ENCODE measurements around the gene MRPL57.

MRPL57 gene

DNA sequence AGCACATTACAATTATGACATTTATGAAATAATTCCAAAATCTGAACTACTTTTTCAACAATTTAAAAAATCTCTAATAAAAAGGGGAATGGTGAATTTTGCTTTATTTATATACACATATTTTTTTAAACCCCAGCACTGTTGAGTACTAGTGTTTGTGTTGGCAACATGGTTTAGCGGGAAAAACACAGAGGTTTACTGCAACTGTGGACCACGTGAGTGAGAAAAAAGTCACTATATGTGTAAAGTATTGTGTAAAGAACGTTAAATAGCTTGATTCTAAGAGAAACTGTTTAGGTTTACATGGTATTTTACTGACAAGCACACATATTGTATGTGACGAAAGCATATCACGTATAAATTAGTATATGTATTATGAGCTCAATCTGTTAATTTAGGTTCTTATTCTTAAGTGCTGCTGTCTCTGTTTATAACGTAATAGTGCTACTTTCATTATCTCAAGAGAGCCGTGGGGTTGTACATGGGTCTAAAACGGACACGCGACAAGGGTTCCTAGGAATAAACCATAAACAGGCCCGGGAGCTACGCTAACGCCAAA, 723 bp upstream of the MRPL57 start:
- H3K27ac ChIP-seq (ENCODE audit: extremely low read depth, low read depth, low read length), result peak overlapping the region; percentile 87
- H3K36me3 ChIP-seq (ENCODE audit: control insufficient read depth in 2 of 2, insufficient read depth in 1 of 2, low read length in 2 of 2), result peaks cover 16 to 24% of the 10 kb centered on the region in 2 experiments
- TF ChIP-seq ZNF266 (tag by site-specific recombination; IDR thresholded peaks at IDR 0.05; ENCODE audit: low read depth) (no peak), ZNF274 (IDR thresholded peaks at IDR 0.05; ENCODE audit: low read length) (no peak), ZNF274 (tag by site-specific recombination; IDR thresholded peaks at IDR 0.05; ENCODE audit: borderline replicate concordance) (no peak), ZFP3 (tag by site-specific recombination; IDR thresholded peaks at IDR 0.05; ENCODE audit: low read depth) (no peak), ZNF768 (tag by site-specific recombination; IDR thresholded peaks at IDR 0.05) (no peak), ZNF600 (tag by site-specific recombination; IDR thresholded peaks at IDR 0.05) (no peak), OVOL3 (tag by site-specific recombination; IDR thresholded peaks at IDR 0.05) (no peak), ZNF174 (tag by site-specific recombination; IDR thresholded peaks at IDR 0.05) (no peak), ZNF792 (tag by site-specific recombination; IDR thresholded peaks at IDR 0.05) (no peak), ZNF677 (tag by site-specific recombination; IDR thresholded peaks at IDR 0.05) (no peak), ZNF184 (tag by site-specific recombination; IDR thresholded peaks at IDR 0.05) (no peak), MZF1 (tag by site-specific recombination; IDR thresholded peaks at IDR 0.05; ENCODE audit: borderline replicate concordance) (no peak), FEZF1 (tag by site-specific recombination; IDR thresholded peaks at IDR 0.05) (no peak)
- TF ChIP-seq, protein P1, sequence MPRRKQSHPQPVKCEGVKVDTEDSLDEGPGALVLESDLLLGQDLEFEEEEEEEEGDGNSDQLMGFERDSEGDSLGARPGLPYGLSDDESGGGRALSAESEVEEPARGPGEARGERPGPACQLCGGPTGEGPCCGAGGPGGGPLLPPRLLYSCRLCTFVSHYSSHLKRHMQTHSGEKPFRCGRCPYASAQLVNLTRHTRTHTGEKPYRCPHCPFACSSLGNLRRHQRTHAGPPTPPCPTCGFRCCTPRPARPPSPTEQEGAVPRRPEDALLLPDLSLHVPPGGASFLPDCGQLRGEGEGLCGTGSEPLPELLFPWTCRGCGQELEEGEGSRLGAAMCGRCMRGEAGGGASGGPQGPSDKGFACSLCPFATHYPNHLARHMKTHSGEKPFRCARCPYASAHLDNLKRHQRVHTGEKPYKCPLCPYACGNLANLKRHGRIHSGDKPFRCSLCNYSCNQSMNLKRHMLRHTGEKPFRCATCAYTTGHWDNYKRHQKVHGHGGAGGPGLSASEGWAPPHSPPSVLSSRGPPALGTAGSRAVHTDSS (tag by site-specific recombination; IDR thresholded peaks at IDR 0.05), result no peak
- TF ChIP-seq, protein P2, sequence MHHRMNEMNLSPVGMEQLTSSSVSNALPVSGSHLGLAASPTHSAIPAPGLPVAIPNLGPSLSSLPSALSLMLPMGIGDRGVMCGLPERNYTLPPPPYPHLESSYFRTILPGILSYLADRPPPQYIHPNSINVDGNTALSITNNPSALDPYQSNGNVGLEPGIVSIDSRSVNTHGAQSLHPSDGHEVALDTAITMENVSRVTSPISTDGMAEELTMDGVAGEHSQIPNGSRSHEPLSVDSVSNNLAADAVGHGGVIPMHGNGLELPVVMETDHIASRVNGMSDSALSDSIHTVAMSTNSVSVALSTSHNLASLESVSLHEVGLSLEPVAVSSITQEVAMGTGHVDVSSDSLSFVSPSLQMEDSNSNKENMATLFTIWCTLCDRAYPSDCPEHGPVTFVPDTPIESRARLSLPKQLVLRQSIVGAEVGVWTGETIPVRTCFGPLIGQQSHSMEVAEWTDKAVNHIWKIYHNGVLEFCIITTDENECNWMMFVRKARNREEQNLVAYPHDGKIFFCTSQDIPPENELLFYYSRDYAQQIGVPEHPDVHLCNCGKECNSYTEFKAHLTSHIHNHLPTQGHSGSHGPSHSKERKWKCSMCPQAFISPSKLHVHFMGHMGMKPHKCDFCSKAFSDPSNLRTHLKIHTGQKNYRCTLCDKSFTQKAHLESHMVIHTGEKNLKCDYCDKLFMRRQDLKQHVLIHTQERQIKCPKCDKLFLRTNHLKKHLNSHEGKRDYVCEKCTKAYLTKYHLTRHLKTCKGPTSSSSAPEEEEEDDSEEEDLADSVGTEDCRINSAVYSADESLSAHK (tag by site-specific recombination; IDR thresholded peaks at IDR 0.05), result no peak
- no peaks in the 10 kb centered on the region for H3K9me3 ChIP-seq (ENCODE audit: control insufficient read depth, insufficient read depth, low read depth, low read length)
- H3K4me1 ChIP-seq (ENCODE audit: control insufficient read depth, insufficient read depth, low read length), result no peaks in the 10 kb centered on the region
- POLR2A ChIA-PET, result interaction anchor here (0.6 to 2.1 kb wide), 16 partner anchors 8 to 979 kb away, joined by 3 to 8 read pairs (median 4); partner anchors contain the start of genes MICU2 and XPO4
- CTCF ChIA-PET, result interaction anchor here (1.0 kb wide), 1 partner anchor 24 kb away, joined by 3 read pairs; no protein-coding TSS in a partner anchor
- peak overlapping the region; percentile 98 for H3K4me3 ChIP-seq (ENCODE audit: low read depth, low read length)

DNA sequence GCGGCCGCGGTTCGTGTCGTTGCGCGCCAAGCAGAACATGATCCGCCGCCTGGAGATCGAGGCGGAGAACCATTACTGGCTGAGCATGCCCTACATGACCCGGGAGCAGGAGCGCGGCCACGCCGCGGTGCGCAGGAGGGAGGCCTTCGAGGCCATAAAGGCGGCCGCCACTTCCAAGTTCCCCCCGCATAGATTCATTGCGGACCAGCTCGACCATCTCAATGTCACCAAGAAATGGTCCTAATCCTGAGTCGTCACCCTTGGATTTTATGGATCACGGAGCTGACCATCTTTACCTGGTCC, 475 bp downstream of the MRPL57 start:
- CTCF ChIA-PET, result interaction anchor here (0.6 to 0.7 kb wide), 4 partner anchors 35 to 1010 kb away, joined by 3 read pairs; no protein-coding TSS in a partner anchor
- POLR2A ChIA-PET, result interaction anchor here (0.8 to 2.1 kb wide), 15 partner anchors 8 to 427 kb away, joined by 3 to 8 read pairs (median 4); partner anchors contain the start of genes MICU2 and XPO4
- H3K27ac ChIP-seq (ENCODE audit: extremely low read depth, low read depth, low read length), result peak overlapping the region; percentile 87
- TF ChIP-seq, protein P3, sequence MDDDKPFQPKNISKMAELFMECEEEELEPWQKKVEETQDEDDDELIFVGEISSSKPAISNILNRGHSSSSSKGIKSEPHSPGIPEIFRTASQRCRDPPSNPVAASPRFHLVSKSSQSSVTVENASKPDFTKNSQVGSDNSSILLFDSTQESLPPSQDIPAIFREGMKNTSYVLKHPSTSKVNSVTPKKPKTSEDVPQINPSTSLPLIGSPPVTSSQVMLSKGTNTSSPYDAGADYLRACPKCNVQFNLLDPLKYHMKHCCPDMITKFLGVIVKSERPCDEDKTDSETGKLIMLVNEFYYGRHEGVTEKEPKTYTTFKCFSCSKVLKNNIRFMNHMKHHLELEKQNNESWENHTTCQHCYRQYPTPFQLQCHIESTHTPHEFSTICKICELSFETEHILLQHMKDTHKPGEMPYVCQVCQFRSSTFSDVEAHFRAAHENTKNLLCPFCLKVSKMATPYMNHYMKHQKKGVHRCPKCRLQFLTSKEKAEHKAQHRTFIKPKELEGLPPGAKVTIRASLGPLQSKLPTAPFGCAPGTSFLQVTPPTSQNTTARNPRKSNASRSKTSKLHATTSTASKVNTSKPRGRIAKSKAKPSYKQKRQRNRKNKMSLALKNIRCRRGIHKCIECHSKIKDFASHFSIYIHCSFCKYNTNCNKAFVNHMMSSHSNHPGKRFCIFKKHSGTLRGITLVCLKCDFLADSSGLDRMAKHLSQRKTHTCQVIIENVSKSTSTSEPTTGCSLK (tag by site-specific recombination; IDR thresholded peaks at IDR 0.05), result no peak
- TF ChIP-seq KLF8 (tag by site-specific recombination; IDR thresholded peaks at IDR 0.05) (no peak), ZNF19 (tag by site-specific recombination; IDR thresholded peaks at IDR 0.05; ENCODE audit: low read depth) (no peak), ZNF600 (tag by site-specific recombination; IDR thresholded peaks at IDR 0.05) (peak; percentile 53; the same call in 1 of the 2 replicates), ZFP69B (tag by site-specific recombination; IDR thresholded peaks at IDR 0.05) (no peak), ZBTB17 (tag by site-specific recombination; IDR thresholded peaks at IDR 0.05) (peak; percentile 47; the same call in 1 of the 2 replicates), ZNF747 (tag by site-specific recombination; IDR thresholded peaks at IDR 0.05) (no peak), YY2 (tag by site-specific recombination; IDR thresholded peaks at IDR 0.05) (peak; percentile 6; the same call in 1 of the 2 replicates), ZNF335 (tag by site-specific recombination; conservative IDR thresholded peaks at IDR 0.05) (peak; percentile 18; the same call in 1 of the 2 replicates), ZNF266 (tag by site-specific recombination; IDR thresholded peaks at IDR 0.05; ENCODE audit: low read depth) (no peak)
- TF ChIP-seq, protein P4, sequence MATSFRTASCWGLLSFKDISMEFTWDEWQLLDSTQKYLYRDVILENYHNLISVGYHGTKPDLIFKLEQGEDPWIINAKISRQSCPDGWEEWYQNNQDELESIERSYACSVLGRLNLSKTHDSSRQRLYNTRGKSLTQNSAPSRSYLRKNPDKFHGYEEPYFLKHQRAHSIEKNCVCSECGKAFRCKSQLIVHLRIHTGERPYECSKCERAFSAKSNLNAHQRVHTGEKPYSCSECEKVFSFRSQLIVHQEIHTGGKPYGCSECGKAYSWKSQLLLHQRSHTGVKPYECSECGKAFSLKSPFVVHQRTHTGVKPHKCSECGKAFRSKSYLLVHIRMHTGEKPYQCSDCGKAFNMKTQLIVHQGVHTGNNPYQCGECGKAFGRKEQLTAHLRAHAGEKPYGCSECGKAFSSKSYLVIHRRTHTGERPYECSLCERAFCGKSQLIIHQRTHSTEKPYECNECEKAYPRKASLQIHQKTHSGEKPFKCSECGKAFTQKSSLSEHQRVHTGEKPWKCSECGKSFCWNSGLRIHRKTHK (tag by site-specific recombination; IDR thresholded peaks at IDR 0.05), result no peak
- TF ChIP-seq, protein P5, sequence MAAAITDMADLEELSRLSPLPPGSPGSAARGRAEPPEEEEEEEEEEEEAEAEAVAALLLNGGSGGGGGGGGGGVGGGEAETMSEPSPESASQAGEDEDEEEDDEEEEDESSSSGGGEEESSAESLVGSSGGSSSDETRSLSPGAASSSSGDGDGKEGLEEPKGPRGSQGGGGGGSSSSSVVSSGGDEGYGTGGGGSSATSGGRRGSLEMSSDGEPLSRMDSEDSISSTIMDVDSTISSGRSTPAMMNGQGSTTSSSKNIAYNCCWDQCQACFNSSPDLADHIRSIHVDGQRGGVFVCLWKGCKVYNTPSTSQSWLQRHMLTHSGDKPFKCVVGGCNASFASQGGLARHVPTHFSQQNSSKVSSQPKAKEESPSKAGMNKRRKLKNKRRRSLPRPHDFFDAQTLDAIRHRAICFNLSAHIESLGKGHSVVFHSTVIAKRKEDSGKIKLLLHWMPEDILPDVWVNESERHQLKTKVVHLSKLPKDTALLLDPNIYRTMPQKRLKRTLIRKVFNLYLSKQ (tag by site-specific recombination; IDR thresholded peaks at IDR 0.05; ENCODE audit: borderline replicate concordance), result no peak

More for the DNA sequence above, 475 bp downstream of the MRPL57 start:
- Histone ChIP-seq H3K4me1 (ENCODE audit: control insufficient read depth, insufficient read depth, low read length) (no peaks in the 10 kb centered on the region), H3K9me3 (ENCODE audit: control insufficient read depth, insufficient read depth, low read depth, low read length) (no peaks in the 10 kb centered on the region), H3K36me3 (ENCODE audit: control insufficient read depth in 2 of 2, insufficient read depth in 1 of 2, low read length in 2 of 2) (peaks cover 10 to 13% of the 10 kb centered on the region in 2 experiments), H3K4me3 (ENCODE audit: low read depth, low read length) (peak overlapping the region; percentile 98)
